Measurements from ENCODE around the gene NTRK3.

- TF ChIP-seq EP300 (IDR thresholded peaks at IDR 0.05) (no peak), CTCF (IDR thresholded peaks at IDR 0.05) (no peak)
These were observed 10.5 kb downstream of the NTRK3 start for GRCh38 chr15:88246081-88246480.

Data from upper lobe of left lung (tissue), 4 donors.